Measurements from ENCODE around the gene KIAA0930. TPM values are rescaled to one million over a fixed set of nuclear protein-coding genes. Genes with fewer than 3 reads are reported as not detected.

The KIAA0930 gene
- total RNA-seq, 1 donor from 2014 or later = 119 TPM

DNA sequence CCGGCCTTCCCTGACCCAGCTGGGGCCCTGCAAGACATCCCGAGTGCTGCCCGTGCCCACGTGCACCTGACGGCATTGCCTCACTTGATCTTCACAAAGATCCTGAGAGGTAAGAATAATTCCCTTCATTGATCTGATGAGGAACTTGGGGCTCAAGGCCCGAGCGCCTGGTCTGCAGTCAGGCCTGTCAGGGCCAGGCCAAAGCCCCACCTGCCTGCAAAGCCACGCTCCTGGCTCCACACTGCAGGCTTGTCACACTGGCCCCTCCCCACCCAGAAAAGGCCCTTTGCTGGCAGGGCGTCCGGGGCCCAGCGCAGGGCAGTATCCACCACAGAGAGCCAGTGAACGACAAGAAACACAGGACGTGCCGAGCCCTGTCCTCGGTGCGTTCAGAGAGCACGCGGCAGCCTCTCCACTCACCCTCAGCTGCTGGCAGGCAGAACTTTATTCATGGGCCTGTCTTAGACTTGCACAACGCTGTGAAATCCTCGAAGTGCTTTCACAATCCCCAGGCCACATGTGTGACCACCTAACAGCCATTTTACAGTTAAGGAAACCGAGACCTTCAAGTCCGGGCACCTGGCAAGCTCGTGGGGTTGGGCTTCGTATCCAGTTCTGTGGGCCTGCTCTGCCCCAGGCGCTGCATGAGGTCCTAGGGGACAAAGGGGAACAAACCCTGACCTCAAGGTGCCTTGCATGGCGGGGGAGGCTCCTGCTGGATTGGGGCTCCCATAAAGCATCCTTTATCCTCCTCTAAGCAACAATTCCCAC is 14.8 kb downstream of the KIAA0930 start:
- intact Hi-C loops (cut with DNase I) = no loop called here
- DNase-seq (ENCODE audit: low spot score) (peak; percentile 65), ATAC-seq (peak; percentile 84)

DNA sequence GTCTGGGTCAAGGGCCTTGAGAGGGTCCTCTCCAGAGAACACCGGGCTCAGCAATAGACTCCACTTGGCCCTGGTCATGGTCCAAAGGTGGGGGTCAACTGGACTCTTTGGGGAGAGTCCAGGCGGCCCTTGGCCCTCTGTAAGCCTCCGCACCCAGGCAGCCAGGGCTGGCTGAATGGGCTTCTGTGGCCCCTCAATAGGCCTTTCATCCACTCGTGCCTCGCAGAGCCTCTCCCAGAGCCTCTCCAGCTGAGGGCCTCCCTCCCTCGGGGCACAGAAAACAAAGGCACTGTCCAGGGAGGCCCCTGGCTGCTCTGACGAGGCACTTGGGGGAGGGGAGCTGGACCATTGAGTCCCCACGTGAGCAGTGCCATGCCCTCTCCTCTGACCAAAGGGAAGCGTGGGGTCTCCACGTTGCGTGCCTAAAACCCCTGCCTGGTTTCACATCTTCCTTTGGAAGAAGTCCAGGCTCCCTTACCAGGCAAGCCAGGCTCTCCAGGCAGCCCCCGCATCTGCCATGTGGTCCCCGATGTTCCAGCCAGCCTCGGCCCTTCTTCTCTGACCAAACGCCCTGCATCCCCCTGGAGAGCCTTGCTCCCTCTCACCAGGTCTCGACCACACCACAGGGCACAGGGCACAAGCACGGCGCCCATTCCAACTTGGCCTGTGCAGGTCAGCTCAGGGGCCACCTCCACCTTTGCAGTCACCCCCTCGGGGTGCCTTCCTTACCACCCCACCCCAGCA is 15.5 kb downstream of the KIAA0930 start:
- DNase-seq (ENCODE audit: low spot score) = peak; percentile 75
- ATAC-seq = peak; percentile 60
- intact Hi-C loops (cut with DNase I) = no loop called here

DNA sequence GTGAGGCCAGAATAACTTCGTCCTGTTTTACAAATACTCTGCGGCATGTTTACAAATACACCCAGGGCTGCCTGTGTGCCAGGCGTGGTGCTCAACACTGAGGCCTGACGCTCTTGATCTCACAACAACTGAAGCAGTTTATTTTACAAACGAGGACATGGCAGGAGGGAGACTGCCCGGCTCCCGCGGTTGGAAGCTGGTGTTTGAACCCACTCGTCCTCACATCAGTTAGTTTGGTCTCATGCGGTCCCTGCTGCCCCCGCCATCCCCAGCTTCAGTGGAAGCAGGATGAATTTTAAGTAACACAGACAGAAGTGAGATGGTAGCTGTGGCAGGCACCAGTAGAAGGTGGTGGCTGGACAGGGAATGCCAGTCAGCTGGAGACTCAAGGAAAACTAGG is 16.4 kb downstream of the KIAA0930 start:
- intact Hi-C loops (cut with DNase I) = no loop called here
- no peak for ATAC-seq
- DNase-seq (ENCODE audit: low spot score) = no peak

DNA sequence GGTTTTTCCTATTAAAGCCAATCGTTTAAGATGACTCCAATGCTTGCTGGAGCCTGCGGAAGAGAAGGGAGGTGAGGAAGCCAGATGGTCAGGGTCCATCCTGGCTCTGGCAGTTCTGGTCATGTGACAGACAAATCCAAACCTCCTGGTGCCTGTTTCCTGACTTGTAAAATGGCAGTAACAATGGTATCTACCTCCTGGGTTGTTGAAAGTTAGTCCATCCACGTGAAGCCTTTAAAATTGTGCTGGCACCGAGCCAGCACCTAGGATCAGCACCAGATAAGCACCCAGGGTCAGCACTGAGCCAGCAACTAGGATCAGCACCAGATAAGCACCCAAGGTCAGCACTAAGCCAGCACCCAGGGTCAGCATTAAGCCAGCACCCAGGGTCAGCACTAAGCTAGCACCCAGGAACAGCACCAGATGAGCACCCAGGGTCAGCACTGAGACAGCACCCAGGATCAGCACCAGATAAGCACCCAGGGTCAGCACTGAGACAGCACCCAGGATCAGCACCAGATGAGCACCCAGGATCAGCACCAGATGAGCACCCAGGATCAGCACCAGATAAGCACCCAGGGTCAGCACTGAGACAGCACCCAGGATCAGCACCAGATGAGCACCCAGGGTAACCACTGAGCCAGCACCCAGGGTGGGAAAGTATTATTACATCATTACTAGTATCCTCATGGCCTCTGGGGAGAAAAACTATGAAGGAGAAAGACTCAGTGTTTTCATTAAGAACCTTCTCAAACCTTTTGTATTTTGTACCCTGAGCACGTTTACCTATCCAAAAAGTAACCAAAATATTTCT is 17.2 kb downstream of the KIAA0930 start:
- no peak for DNase-seq (ENCODE audit: low spot score)
- no peak for ATAC-seq

DNA sequence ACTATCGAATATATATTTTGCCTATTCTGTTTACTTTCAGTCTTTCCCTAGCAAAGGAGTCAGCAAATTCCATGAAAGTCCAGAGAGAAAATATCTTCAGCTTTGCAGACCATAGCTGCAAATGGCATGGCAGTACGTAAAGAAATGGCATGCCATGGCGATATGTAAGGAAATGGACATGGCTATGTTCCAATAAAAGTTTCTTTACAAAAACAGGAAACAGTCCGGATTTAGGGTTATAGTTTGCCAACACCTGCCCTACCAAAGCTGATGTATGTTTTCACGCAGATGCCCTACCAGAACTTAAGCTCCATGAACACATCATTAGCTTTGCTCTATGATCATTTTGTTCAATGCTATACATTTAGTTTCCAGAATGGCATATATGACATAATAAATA is 19.5 kb downstream of the KIAA0930 start:
- DNase-seq (ENCODE audit: low spot score) (no peak), ATAC-seq (no peak)
- intact Hi-C loops (cut with DNase I) = no loop called here

More for the DNA sequence above, 17.2 kb downstream of the KIAA0930 start:
- intact Hi-C loops (cut with DNase I) = no loop called here

DNA sequence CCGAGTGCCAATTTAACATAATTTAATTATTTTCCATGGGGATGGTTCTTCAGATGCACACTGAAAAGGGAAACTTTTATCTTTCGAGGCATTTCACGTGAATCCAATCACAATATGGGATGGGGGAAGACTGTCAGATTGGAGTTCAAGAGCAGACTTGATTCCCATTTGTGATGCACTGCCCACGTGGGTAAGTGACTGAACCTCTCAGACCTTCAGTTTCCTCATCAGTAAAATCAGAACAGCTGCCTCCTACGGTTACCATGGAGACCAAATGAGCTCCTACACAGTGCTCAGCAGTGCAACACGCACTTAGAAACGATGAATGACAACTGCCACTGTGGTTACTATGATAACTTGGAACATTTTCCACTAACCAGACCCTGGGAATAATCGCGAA is 21.7 kb downstream of the KIAA0930 start:
- intact Hi-C loops (cut with DNase I) = no loop called here
- no peak for ATAC-seq

DNA sequence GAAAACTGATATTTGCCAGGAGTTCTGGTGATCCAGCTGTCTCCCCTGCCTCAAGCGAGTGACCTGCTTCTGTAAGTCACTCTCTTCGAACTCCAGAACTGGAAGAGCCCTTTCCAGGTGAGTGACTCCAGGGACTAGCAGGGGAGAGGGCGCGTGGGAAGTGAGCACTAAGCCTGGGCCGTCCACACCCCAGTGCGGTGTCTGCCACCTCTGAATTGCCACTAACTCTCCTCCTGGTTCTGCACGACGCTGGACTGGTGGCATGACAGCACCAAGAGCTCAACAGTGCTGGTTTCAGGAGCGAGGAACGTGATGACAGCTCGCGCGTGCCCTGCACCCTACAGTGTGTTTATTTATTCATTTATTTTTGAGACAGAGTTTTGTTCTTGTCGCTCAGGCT is 22.9 kb downstream of the KIAA0930 start:
- intact Hi-C loops (cut with DNase I) = no loop called here
- DNase-seq (ENCODE audit: low spot score) (no peak), ATAC-seq (no peak)

More for the DNA sequence above, 21.7 kb downstream of the KIAA0930 start:
- no peak for DNase-seq (ENCODE audit: low spot score)

DNA sequence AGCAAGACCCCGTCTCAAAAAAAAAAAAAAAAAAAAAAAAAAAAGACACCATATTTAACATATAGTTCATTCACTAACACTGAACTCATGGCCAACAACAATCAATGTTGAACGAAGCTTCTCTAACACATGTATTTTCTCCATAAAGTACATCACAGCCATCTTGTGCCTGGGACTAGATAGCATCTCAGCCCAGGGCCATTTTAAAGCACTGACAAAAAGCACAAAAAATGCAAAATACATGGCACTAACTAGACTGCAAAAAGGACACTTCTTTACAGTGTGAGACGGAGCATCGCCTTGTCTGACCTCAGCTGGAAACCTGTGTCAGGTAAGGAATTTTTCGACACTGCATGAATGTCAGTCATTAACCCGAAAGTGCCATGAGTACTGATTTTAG is 23.3 kb downstream of the KIAA0930 start:
- intact Hi-C loops (cut with DNase I) = no loop called here
- no peak for ATAC-seq
- no peak for DNase-seq (ENCODE audit: low spot score)

DNA sequence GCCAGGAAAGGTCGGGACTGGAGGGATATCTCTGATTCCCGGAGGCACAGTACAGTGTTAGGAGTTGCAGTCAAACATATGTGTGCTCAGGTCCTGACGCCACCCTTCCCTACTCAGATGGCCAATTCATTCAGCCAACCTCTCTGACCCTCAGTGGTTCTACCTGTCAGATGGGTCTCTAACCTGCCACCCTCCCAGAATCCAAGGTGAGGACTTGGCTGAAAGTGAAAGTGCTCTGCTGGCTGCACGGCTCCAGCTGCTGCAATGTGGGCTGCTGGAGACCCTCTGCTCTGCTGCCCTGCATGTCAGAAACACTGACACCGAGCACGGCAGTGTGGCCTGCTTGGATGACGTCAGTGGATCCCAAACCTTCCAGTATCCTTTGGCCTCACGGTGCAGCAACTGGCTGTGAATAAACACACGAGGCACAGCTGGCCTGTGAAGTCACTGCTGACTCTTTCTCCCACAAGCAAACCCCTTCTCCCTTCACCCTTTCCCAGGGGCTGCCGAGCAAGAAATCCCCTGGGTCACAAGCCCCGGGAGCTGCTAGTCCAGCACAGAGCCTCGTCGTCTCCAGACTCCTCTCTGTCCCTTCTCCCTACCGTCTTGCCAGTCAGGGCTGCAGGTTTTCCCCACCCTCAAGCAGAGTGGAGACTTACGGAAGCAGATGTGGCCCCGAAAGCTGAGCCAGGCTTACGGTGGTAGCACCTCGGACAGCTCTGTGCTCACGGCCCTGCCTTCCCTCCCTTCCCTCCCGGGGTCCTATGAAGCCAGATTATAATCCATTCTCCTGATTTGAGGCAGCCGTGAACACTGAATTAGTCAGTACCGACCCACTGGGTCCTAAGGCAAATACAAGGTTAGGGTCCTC is 24.3 kb downstream of the KIAA0930 start:
- DNase-seq (ENCODE audit: low spot score) (no peak), ATAC-seq (no peak)
- intact Hi-C loops (cut with DNase I) = no loop called here

DNA sequence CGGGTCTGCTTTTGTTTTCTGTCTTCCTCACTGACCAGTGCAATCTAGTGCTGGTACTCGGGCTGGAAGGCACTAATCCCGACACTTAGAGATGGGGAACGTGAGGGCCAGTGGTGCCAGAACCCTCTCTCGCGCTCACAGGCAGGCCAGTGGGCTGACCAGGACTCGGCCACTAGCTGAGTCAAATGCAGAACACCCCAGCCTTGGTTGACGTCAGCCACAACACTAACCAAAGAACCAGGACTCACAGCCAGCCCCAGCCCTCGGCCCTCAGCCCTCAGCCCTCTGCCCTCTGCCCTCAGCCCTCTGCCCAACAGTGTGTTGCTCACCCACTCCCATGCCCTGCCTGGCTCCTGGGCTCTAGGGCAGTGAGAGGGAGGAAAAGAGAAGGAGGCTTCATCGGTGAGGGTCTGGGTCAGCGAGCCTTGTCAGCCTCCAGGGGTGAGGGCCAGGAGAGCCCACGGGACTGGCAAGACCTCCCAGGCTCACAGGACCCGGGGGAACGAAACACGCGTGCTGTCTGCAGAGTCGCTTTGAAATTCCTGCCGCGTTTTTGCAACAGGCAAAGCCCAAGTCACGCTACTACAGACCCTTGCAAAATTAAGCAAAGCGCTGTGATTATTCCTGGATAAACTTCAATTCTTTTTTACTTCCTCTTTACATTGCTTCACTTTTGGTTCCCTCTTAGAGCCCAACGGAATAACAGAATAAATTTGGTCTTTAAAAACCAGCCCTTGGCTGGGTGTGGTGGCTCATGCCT is 27.5 kb downstream of the KIAA0930 start:
- peak; percentile 69 for ATAC-seq
- intact Hi-C loops (cut with DNase I) = no loop called here
- no peak for DNase-seq (ENCODE audit: low spot score)

DNA sequence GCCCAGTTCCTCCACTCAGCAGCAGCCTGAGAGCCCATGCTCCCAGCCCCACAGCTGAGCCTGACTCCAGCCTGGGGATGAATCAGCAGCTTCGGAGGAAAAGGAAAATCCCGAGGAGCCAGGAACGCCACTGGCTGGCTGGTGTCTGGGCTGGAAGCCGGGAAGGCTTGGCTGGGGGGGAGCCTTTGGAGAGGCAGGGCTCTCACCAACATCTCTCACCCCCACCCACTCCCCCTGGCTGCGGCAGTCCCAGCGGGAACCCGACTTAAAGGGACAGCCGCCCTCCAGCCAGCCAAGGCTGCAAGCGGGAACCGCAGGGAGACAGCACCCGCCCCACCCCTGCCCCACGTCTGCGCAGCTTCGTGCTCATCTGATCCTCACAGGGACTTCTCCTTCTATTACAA is 28.4 kb downstream of the KIAA0930 start:
- intact Hi-C loops (cut with DNase I) = no loop called here
- peak; percentile 64 for ATAC-seq
- DNase-seq (ENCODE audit: low spot score) = peak; percentile 81

DNA sequence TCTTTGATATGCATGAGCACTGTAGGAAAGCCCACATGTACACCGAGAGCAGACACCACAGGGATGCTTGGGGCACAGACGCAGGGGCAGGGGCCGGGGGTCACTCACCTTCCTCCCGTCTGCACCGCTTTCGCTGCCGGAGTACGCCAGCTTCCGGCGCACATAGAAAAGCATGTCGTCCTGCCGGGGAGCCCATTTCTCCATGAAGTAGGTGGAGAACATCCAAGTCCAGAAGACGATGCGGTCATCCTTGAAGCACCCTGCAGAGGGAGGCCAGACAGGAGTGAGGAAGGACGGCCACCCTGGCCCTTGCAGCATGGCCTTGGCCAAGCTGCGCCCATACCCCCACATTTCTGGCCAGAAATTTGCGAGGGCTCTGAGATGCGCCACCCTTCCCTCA is 28.8 kb downstream of the KIAA0930 start:
- peak; percentile 5 for ATAC-seq
- intact Hi-C loops (cut with DNase I) = no loop called here
- DNase-seq (ENCODE audit: low spot score) = no peak

DNA sequence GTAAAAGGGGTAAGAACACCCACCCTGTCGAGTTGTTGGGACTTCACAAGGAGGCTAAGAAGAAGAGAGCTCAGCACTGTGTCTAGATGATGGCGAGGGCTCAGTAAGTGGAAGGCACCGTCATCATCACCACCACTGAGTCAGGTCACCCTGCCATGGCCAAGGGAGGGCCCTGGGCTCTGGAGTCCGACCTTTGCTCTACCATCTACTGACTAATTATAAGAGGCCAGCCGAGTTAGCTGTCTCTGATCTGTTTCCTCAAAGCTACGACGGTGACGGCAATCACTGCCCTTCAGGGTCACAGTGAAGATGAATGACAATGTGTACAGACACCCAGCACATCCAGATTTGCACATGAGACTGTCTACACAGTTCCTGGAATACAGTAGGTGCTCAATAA is 29.3 kb downstream of the KIAA0930 start:
- intact Hi-C loops (cut with DNase I) = no loop called here
- ATAC-seq = no peak
- peak; percentile 28 for DNase-seq (ENCODE audit: low spot score)

DNA sequence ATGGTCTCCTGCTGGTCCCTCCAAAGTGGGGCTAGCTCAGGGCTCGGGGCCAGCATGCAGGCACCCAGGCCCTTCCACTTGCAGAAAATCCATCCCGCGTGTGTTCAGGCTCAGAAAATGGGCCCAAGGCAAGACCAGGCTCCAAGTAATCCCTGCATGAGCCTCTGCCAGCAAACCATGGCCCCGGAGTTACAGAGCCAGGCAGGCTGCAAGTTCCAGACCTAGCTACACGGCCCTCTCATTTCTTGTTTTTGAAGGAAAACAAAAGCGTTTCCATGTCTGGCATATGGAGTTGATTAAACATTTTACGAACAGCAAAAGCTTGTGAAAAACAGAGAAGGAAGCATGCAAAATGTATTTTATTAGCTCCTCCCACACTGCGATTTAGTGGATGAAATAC is 29.7 kb downstream of the KIAA0930 start:
- no peak for ATAC-seq
- DNase-seq (ENCODE audit: low spot score) = no peak
- intact Hi-C loops (cut with DNase I) = no loop called here

DNA sequence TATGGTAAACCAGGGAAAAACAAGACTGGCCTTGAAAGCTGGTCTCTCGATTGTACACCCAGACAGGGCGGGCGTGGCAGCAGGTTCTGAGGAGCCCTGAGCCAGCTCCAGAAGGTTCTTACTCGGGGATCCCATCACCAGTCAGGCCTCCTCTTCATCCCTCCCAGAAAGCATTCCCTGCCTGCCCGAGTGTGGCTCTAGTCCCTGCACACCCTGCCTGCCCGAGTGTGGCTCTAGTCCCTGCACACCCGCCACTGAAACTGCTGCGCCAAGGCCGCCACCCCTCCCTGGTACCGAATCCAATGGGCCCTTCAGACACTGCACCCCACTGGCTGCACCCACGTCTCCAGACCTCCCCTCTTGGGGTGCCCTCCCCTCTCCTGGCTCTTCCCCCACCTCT is 30.1 kb downstream of the KIAA0930 start:
- ATAC-seq = no peak
- intact Hi-C loops (cut with DNase I) = no loop called here

DNA sequence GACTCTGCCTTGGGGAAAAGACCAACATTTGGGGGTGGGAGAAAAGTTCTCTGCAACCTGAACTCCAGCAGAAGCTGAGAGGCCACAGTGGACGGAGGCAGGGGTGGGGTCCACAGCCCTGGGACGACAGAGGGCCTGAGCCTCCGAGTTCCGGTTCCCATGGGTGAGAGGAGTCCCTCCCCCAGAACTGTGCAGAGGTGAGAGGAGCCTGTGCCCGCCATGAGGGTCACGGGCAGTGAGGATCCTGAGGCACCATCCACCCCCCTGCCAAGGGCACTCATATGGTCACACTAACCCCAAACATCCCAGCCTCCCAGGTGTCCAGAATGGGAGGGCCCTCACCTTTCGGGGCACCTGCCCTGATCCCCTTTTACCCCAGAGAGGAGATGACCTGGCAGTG is 30.5 kb downstream of the KIAA0930 start:
- peak; percentile 42 for DNase-seq (ENCODE audit: low spot score)
- ATAC-seq = no peak
- intact Hi-C loops (cut with DNase I) = no loop called here

More for the DNA sequence above, 30.1 kb downstream of the KIAA0930 start:
- peak; percentile 48 for DNase-seq (ENCODE audit: low spot score)

DNA sequence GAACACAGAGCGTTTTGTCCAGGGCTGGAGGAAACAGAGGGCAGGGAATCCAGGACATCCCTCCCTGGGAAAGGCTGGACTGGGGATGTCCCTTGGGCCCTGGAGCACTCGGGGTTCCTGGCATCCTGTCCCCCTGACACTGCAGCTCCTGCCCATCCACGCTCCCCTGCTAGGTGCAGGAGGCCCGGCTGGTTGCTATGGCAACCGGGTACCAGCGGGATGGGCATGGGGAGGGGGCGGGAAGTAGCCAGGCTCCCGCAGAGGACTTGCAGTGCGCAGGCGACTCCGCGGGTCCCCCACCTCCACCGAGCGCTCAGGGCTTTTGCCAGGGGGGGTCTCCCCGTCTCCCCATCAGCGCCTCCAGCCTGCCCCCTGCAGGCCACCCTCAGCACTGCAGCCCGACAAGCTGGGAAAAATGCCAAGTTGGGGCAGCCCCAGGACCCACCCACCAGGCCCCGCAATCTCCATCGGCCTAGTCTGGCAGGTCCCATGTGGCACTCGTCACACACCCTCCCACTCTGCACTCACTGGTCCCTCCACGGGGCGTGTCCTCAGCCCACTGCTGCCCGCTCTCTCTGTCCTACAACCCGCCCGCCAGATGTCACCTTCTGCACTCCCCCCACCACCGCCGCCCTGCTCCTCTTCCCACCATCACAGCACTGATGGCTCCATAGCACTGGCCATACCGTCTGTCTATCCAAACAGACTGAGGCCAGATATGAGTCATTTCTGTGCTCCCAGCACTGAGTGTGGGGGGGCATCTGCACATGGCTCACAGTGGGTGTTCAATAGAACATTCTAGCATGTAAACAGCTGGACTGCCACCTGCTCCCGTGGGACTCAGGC is 31.5 kb downstream of the KIAA0930 start:
- DNase-seq (ENCODE audit: low spot score) = peak; percentile 63
- peak; percentile 12 for ATAC-seq
- intact Hi-C loops (cut with DNase I) = no loop called here

Data from sciatic nerve (tissue), 2 donors.